GM18499 (cell line): ENCODE measurements around the gene RRAS2.
"Not testable (repeated sequence)": the region's sequence is repeated elsewhere in the genome, so short reads cannot be mapped to it uniquely, and the experiment has no call there.

Source experiments
- ATAC-seq: cut with Tn5 transposase; IDR thresholded peaks from one replicate; pipeline ENCODE4 v1.9.1; 2021; ENCODE audit warnings: moderate number of reproducible peaks; ENCODE audit not compliant: insufficient read depth, unreplicated experiment

The RRAS2 gene

DNA sequence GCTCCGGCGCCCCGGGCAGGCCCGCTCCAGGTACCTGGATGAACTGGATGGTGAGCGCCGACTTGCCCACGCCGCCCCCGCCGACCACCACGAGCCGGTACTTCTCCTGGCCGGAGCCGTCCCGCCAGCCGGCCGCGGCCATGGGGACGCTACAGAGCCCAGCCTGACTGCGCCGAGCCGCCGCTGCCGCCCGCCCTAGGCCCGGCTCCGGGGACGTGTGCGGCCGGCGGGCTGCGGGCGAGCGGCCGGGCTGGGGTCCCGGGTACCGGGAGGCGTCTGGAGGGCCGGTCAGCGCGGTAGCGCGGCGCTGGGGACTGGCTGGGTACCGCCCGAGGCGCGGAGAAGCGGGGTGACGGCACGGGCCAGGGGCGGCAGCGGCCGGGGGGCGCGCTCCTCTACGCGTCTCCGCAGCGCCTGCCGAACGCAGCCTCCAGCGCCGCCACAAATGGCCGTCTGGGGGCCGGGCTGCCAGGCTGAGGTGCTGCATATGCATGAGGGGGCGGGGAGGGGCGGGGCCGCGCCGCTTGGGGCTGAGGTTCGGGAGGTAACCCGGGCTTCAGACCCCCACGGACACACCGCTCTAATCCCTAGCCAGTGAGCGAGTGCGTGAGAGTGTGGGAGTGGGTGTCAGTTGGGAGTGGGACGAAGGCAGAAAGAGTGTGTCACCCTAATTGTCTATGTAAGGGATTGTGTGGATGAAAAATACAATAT lies at the start of gene RRAS2:
RRAS2 (minus strand) TSS at position 455 of the 711 bp plus-strand sequence; CDS start at position 142, 313 bp downstream.
- peak; percentile 40 for ATAC-seq

- no peak for ATAC-seq
Measured at GRCh38 chr11:14408612-14409011, 49.6 kb upstream of the RRAS2 start.

DNA sequence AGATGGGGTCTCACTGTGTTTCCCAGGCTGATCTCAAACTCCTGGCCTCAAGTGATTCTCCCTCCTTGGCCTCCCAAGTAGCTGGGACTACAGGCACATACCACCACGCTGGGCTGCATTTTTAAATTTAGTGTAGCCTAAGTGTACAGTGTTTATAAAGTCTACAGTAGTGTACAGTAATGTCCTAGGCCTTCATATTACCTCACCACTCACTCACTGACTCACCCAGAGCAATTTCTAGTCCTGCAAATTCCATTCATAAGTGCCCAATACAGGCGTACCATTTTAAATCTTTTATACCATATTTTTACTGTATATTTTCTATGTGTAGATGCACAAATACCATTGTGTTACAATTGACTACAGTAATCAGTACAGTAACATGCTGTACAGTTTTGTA lies 47.1 kb upstream of the RRAS2 start:
- ATAC-seq, result not testable (repeated sequence)

GRCh38 chr11:14403528-14403927 lies 44.5 kb upstream of the RRAS2 start:
- ATAC-seq, result not testable (repeated sequence)

- no peak for ATAC-seq
Measured at GRCh38 chr11:14399087-14399486, 40.1 kb upstream of the RRAS2 start.

- no peak for ATAC-seq
Measured at GRCh38 chr11:14396273-14396672, 37.3 kb upstream of the RRAS2 start.

GRCh38 chr11:14393889-14394288 lies 34.9 kb upstream of the RRAS2 start:
- ATAC-seq, result no peak

- no peak for ATAC-seq
Measured at GRCh38 chr11:14393129-14393528, 34.1 kb upstream of the RRAS2 start.

DNA sequence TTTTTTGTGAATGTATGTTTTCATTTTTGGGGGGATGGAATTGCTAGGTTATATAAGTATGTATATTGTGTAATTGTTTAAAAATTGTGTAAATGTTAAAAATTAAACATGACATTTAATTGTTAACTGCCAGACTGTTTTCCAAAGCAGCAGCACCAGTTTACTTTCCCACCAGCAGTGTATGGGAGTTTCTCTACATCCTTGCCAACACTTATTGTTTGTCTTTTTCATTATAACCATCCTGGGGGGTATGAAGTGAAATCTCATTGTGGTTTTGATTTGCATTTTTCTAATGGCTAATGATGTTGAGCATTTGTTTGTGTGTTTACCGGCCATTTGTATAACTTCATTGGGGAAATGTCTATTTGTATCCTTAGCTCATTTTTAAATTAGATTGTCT lies 31.7 kb upstream of the RRAS2 start:
- ATAC-seq, result no peak

DNA sequence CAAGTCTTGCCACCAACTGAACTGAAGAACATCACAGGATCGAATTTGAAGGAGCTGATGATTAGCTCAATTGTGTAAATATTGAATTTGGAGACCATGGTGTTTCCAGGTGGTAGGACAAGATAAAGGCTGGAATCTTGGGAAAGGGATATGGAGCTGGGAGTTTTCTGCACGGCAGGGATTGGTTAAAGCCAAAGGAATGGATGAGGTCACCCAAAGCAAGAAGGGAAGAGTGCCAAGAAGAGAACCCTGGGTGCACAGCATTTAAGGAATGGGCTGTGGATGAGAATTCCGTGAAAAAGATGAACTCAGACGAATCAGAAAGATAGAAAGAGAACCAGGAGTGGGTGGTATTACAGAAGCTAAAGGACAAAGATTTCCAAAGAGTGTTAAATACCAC lies 29.4 kb upstream of the RRAS2 start:
- ATAC-seq, result no peak

DNA sequence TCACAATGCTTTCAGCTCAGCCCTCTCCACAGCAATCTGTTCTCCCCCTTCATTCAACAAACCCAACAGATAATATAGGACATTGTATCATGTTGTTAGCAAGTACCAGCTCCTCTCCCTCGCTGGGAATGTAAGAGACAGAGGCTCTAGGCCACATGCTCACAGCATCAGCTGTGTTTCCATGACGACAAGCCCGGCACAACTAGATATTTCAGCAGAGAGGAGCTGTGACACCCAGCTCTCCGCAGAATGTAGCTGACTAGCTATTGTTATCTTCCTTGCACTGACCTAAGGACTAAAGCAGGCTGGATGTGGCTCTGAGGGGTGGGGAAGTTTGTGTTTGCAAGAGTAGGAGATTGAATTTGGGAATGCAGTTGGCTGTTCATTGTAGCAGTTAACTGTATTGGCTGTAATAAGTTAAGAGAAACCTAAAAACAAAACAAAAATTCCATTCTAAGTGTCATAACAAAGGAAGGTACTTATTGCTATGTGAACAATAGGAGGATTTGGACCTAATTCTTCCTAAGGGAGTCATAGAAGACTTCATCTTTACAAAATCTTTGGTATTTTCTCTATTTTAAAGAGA lies 28.0 kb upstream of the RRAS2 start:
- ATAC-seq, result no peak

DNA sequence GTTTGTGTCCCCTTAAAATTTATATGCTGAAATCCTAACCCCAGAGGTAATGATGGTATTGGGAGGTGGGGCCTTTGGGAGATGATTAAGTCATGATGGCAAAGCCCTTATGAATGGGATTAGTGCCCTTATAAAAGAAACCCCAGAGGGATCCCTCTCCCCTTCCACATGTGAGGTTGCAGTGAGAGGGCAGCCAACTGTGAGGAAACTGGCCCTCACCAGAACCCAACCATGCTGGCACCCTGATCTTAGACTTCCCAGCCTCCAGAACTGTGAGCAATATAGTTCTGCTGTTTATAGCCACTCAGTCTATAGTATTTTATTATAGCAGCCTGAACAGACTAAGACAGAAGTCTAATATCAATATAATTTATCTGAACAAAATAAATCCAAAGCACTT lies 27.1 kb upstream of the RRAS2 start:
- no peak for ATAC-seq

DNA sequence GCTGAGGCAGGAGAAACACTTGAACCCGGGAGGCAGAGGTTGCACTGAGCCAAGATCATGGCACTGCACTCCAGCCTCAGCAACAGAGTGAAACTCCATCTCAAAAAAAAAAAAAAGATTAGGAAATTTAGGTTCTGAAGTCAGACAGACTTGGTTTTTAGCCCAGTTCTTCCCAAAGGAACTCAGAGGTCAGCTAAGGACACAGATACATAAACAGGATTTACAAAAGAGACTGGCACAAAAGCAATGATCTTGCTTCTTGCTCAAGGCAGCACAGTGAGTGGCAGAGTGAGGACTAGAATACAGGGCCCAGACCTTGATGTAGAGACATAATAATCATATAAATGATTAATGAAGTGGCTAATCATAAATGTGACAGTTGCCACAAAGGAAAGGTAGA lies 25.4 kb upstream of the RRAS2 start:
- no peak for ATAC-seq

- no peak for ATAC-seq
Measured at GRCh38 chr11:14381968-14382367, 23.0 kb upstream of the RRAS2 start.

- ATAC-seq, result no peak
Measured at GRCh38 chr11:14380947-14381561, 22.1 kb upstream of the RRAS2 start.

DNA sequence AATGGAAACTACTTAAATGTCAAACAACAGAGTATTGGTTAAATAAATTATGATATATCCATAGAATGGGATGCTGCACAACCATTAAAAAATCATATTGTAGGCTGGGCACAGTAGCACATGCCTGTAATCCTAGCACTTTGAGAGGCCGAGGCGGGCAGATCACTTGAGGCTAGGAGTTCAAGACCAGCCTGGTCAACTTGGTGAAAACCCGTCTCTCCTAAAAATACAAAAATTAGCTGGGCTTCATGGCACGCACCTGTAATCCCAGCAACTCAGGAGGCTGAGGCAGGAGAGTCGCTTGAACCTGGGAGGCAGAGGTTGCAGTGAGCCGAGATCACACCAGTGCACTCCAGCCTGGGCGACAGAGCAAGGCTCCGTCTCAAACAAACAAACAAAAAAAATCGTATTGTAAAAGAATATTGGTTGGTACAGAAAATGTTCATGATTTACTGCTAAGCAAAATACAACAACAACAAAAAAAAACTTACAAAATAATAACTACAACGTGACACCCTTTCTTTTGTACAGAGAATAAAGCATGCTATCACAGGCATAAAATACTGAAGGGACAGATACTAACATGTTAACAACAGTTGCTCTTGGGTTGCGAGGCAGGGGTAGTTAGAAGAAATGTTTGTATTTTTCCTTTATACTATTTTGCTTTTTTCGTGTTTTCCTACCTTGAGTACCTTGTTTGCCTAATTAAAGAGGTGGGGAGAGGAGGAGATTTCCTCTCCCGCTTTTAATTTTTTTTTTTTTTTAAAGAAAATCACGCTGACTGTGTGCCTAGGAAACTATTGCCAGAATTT lies 21.3 kb upstream of the RRAS2 start:
- ATAC-seq, result no peak

DNA sequence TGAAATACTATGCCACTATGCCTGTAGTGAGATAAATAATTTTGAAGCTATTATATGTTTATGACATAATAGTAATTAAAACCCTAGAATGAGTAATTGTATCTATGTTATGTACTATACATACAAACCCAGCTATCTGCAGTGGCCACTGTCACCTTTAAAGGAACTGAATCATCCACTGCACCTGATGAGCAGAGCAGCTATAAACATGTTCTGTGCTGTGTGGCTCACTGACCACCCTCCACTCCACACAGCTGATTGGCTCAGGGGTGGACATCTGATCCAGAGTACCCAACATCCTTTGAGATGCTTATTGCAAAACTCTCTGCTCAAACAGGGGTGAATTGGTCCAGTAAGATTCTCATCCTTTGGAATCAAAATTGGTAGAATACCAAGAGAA lies 19.2 kb upstream of the RRAS2 start:
- no peak for ATAC-seq

DNA sequence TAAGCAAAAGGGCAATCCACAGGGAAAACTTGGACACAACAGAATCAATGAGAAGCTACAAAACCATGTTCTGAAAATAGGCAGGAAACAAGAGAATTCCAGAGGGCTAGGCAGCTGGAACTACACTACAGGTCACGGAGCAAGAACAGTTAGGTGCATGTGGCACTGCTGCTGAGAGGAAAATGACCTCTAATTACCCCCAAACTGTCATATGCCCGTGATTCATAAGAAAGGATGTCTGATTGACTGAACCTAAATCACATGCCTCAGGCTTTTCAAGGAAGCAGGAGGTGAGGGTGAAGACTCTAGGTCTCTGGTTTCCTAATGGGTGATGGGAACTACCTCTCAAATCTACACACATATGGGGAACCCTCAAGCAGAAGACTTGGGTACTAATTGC lies 17.9 kb upstream of the RRAS2 start:
- no peak for ATAC-seq

- ATAC-seq, result no peak
Measured at GRCh38 chr11:14374922-14375830, 16.2 kb upstream of the RRAS2 start.
